NCI-H1694 treated with DMSO at 0.1 percent for 48 hours (cell line): ENCODE measurements around the gene RPS3A.
"Not testable (repeated sequence)": the region's sequence is repeated elsewhere in the genome, so short reads cannot be mapped to it uniquely, and the experiment has no call there.

Experiments used
- DNase-seq: peaks from one replicate; lab custom pipeline; 2025; lab: John Stamatoyannopoulos, UW

RPS3A gene

DNA sequence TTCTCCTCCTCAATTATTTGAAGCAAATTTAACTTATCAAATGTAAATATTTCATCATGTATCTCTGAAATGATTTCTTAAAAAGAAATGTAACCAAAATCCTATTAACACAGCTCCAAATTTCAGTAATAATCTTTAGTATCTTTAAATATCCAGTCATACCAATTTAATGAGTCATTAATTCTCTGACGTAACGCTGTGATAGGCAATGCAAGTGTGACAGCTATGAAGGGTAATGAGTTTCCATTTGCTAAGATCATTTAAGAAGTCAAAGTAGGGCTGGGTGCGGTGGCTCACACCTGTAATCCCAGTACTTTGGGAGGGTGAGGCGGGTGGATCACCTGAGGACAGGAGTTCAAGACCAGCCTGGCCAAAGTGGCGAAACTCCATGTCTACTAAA lies 15.6 kb downstream of the RPS3A start:
- no peak for DNase-seq

GRCh38 chr4:151117371-151117962 lies 18.0 kb downstream of the RPS3A start:
- DNase-seq = peak; percentile 65

DNA sequence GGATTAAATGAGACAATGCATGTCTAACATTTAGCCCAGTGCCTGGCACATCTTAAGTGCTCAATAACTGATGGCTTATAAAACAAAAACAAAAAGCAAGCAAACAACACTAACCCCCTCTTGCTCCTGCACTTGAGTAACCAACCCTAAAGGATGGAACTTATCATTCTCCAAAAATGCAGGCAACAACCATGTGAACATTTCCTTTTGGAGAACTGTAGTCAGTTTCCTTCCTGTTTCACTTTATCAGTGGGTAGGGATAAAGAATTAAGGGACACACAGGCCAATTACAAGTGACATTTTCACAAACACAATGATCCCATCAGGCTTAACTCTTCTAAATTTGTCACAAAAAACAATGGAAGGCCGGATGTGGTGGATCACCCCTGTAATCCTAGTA lies 30.4 kb downstream of the RPS3A start:
- no peak for DNase-seq

- DNase-seq = no peak
Measured at GRCh38 chr4:151133311-151133710, 33.9 kb downstream of the RPS3A start.

DNA sequence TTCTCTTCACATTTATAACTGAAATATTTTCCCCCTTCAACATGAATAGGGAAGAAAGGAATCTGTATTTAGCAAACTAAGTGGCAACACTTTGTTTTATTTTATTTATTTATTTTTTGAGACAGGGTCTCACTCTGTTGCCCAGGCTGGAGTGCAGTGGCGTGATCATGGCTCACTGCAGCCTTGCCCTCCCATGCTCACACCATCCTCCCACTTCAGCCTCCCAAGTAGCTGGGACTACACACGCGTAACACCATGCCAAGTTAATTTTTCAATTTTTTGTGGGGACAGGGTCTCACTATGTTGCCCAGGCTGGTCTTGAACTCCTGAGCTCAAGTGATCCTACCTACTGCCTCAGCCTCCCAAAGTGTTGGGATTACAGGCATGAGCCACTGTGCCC lies 36.6 kb downstream of the RPS3A start:
- not testable (repeated sequence) for DNase-seq

GRCh38 chr4:151139814-151140213 lies 40.4 kb downstream of the RPS3A start:
- no peak for DNase-seq

GRCh38 chr4:151142758-151143157 lies 43.3 kb downstream of the RPS3A start:
- DNase-seq = no peak

DNA sequence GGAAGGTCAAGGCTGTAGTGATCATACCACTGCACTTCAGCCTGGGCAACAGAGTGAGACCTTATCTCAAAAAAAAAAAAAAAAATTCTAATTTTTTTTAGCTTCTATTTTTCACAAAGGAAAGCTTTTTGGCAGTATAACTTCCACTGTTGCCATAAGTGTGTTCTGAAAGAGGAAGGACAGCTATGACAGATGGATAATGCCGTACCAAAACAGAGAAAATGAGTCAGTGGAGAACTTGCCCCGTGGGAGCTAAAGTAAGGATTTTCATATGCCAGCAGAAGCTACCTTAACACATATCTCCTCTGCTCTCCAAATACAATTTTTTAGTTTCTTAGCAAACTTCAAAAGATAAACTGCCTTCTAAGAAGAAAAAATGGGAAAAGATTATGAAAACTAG lies 43.7 kb downstream of the RPS3A start:
- no peak for DNase-seq

- no peak for DNase-seq
Measured at GRCh38 chr4:151143811-151144210, 44.4 kb downstream of the RPS3A start.

GRCh38 chr4:151144329-151145072 lies 45.1 kb downstream of the RPS3A start:
- no peak for DNase-seq

DNA sequence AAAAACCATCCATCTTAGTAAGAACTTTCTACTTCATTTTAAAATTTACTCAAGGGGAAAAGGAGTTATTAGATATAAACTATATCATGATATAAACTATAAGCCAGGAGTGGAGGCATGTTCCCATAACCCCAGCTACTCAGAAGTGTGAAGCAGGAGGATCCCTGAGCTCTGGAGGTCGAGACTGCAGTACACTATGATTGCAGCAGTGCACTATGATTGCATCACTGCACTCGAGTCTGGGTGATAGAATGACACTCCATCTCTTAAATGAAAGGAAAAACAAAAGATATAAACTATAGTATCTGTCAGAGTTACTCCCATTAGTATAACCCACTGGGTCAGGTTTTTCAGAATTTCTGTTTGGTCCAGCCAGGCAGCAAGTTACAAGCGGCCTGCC lies 47.6 kb downstream of the RPS3A start:
- DNase-seq = no peak

DNA sequence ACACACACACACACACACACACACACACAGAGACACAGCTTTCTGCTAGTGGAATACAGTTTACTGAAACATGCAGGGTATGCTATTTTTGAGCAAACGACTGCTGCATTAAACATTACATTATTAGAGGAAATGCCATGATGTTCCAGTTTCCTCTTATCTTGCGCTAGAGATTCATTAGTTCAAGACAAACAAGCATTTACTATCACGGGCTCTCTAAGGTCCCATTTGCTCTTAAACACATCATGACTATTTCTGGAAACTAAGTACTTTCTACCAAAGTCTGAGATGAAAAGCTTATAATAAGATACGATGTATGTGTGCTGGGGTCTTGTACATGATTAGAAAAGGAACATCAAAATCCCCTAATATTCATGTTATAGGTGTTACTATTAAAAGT lies 48.8 kb downstream of the RPS3A start:
- no peak for DNase-seq

DNA sequence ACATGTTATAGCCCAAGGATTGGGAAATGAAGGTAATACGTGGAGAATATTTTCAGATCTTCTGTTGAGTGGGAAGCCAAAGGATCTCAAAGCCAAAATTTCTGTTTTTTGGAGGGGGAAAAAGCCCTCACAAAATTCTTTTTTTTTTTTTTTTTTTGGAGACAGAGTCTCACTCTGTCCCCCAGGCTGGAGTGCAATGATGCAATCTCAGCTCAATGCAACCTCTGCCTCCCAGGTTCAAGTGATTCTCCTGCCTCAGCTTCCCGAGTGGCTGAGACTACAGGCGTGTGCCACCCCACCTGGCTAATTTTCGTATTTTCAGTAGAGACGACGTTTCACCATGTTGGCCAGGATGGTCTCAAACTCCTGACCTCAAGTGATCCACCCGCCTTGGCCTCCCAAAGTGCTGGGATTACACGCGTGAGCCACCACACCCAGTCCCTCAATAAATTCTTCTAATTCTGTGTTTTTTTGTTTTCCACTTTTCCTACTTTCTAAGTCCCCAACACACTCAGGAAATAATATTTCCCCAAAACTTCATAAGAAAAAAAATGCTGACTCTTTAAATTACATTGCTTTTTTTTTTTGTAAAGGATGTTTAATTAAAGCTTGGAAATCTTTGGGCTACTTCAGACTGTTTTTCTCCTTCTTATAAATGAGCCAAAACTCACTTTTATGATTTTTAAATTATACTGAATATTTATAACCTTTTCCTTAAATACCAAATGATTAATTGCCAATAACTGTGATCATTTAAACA lies 51.6 kb downstream of the RPS3A start:
- DNase-seq = no peak

DNA sequence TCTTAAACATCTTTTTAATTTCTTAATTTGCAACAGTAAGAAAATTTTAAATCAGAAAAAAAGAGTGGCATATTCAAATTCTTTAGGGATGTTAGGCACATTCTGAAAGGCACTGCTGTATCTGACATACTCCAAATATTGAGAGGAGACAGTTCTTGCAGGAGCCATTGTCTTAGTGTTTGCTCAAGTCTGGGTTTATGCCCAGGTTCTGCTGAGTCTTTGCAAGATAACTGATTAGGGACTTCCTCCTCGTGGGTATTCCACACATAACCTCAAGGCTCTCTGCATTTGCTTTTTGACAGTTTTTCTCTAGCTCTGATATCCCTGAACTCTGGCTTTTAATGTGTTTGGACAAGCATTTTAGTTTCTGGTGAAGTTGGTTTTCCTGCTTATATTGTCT lies 52.6 kb downstream of the RPS3A start:
- no peak for DNase-seq

DNA sequence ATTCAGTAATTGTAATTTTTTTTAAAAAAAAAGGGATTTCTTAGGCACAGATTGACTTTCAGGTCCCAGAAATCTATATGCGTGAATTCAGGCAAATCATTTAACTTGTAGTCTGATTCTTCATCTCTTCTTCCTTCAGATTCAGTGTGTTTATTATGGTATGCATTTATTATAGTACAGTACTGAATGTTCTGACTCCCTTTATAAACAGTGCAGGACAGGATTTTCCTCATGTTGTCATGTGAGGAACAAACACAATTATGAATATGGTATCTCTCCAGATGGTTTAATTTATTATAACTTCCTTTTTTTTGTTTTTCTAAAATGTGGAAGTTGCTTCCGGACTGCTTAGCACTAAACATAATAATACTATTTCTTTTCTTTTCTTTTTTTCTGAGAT lies 54.2 kb downstream of the RPS3A start:
- no peak for DNase-seq
